ENCODE measurements around the gene KCNH1. TPM values are rescaled to one million over a fixed set of nuclear protein-coding genes. Genes with fewer than 3 reads are reported as not detected.

Gene KCNH1
- total RNA-seq, 1 donor from 2014 or later: not detected

- no peaks in the 10 kb centered on the region for H3K4me1 ChIP-seq
- ATAC-seq: no peak
Observed at GRCh38 chr1:210654176-210654981, 479.6 kb downstream of the KCNH1 start.

GRCh38 chr1:210653771-210654170, 480.2 kb downstream of the KCNH1 start:
- Histone ChIP-seq H3K9me3 (no peaks in the 10 kb centered on the region), H3K27me3 (ENCODE audit: low read depth) (no peaks in the 10 kb centered on the region), H3K27ac (no peak overlapping the region), H3K4me1 (no peaks in the 10 kb centered on the region), H3K36me3 (no peaks in the 10 kb centered on the region), H3K4me3 (no peak overlapping the region)
- TF ChIP-seq CTCF (IDR thresholded peaks at IDR 0.05): no peak
- peak; percentile 81 to 84 for ATAC-seq
- DNase-seq: no peak
- intact Hi-C loops (cut with DNase I): no loop called here

More at GRCh38 chr1:210654176-210654981, 479.6 kb downstream of the KCNH1 start:
- Histone ChIP-seq H3K36me3 (no peaks in the 10 kb centered on the region), H3K4me3 (no peak overlapping the region), H3K27ac (no peak overlapping the region), H3K27me3 (ENCODE audit: low read depth) (no peaks in the 10 kb centered on the region), H3K9me3 (no peaks in the 10 kb centered on the region)
- TF ChIP-seq CTCF (IDR thresholded peaks at IDR 0.05): no peak
- intact Hi-C loops (cut with DNase I): no loop called here
- DNase-seq: no peak

GRCh38 chr1:210652329-210652954, 481.5 kb downstream of the KCNH1 start:
- no peak overlapping the region for H3K27ac ChIP-seq
- H3K27me3 ChIP-seq (ENCODE audit: low read depth): no peaks in the 10 kb centered on the region
- TF ChIP-seq CTCF (IDR thresholded peaks at IDR 0.05): no peak
- no peak for ATAC-seq
- H3K9me3 ChIP-seq: no peaks in the 10 kb centered on the region
- H3K4me3 ChIP-seq: no peak overlapping the region
- intact Hi-C loops (cut with DNase I): no loop called here
- H3K36me3 ChIP-seq: no peaks in the 10 kb centered on the region
- DNase-seq: no peak
- H3K4me1 ChIP-seq: no peaks in the 10 kb centered on the region

- intact Hi-C loops (cut with DNase I): no loop called here
- no peak for TF ChIP-seq CTCF (IDR thresholded peaks at IDR 0.05)
Observed at GRCh38 chr1:210650403-210650802, 483.5 kb downstream of the KCNH1 start.

GRCh38 chr1:210648588-210649269, 485.2 kb downstream of the KCNH1 start:
- TF ChIP-seq CTCF (IDR thresholded peaks at IDR 0.05): no peak
- Histone ChIP-seq H3K27ac (no peak overlapping the region), H3K27me3 (ENCODE audit: low read depth) (no peaks in the 10 kb centered on the region), H3K9me3 (no peaks in the 10 kb centered on the region), H3K4me1 (no peaks in the 10 kb centered on the region), H3K4me3 (no peak overlapping the region), H3K36me3 (no peaks in the 10 kb centered on the region)
- intact Hi-C loops (cut with DNase I): no loop called here
- no peak for DNase-seq
- ATAC-seq: no peak

More at GRCh38 chr1:210650403-210650802, 483.5 kb downstream of the KCNH1 start:
- DNase-seq (no peak), ATAC-seq (no peak)
- Histone ChIP-seq H3K27me3 (ENCODE audit: low read depth) (no peaks in the 10 kb centered on the region), H3K9me3 (no peaks in the 10 kb centered on the region), H3K27ac (no peak overlapping the region), H3K4me3 (no peak overlapping the region), H3K36me3 (no peaks in the 10 kb centered on the region), H3K4me1 (no peaks in the 10 kb centered on the region)

Data from lower lobe of right lung (tissue), 2 donors.